Measurements from ENCODE around the gene UBL3.

UBL3 gene

GRCh38 chr13:29849731-29850212 is 645 bp downstream of the UBL3 start:
- Histone ChIP-seq H3K36me3 (ENCODE audit: control insufficient read depth, insufficient read depth, low read length) (no peaks in the 10 kb centered on the region), H3K4me3 (replicated peaks; ENCODE audit: low read depth, low read length) (peak overlapping the region; percentile 88), H3K27me3 (replicated peaks; ENCODE audit: control insufficient read depth, insufficient read depth, low read length) (no peaks in the 10 kb centered on the region)
- peak; percentile 76 for DNase-seq (ENCODE audit: extremely low read depth, insufficient read length)
- TF ChIP-seq CTCF (IDR thresholded peaks at IDR 0.05; ENCODE audit: insufficient read depth, low read length, poor library complexity, severe bottlenecking), result no peak

- Histone ChIP-seq H3K4me3 (replicated peaks; ENCODE audit: low read depth, low read length) (peak overlapping the region; percentile 88), H3K36me3 (ENCODE audit: control insufficient read depth, insufficient read depth, low read length) (no peaks in the 10 kb centered on the region), H3K27me3 (replicated peaks; ENCODE audit: control insufficient read depth, insufficient read depth, low read length) (no peaks in the 10 kb centered on the region)
- no peak for TF ChIP-seq CTCF (IDR thresholded peaks at IDR 0.05; ENCODE audit: insufficient read depth, low read length, poor library complexity, severe bottlenecking)
- peak; percentile 23 for DNase-seq (ENCODE audit: extremely low read depth, insufficient read length)
Observed at GRCh38 chr13:29849071-29849631, 1.3 kb downstream of the UBL3 start.

- peak overlapping the region; percentile 50 for H3K4me3 ChIP-seq (replicated peaks; ENCODE audit: low read depth, low read length)
- no peak for TF ChIP-seq CTCF (IDR thresholded peaks at IDR 0.05; ENCODE audit: insufficient read depth, low read length, poor library complexity, severe bottlenecking)
- no peaks in the 10 kb centered on the region for H3K36me3 ChIP-seq (ENCODE audit: control insufficient read depth, insufficient read depth, low read length)
- H3K27me3 ChIP-seq (replicated peaks; ENCODE audit: control insufficient read depth, insufficient read depth, low read length), result no peaks in the 10 kb centered on the region
- DNase-seq (ENCODE audit: extremely low read depth, insufficient read length), result no peak
Observed at GRCh38 chr13:29847501-29847983, 2.9 kb downstream of the UBL3 start.

GRCh38 chr13:29846475-29847256 is 3.8 kb downstream of the UBL3 start:
- H3K4me3 ChIP-seq (replicated peaks; ENCODE audit: low read depth, low read length), result no peak overlapping the region
- no peak for DNase-seq (ENCODE audit: extremely low read depth, insufficient read length)

GRCh38 chr13:29845440-29846056 is 4.9 kb downstream of the UBL3 start:
- DNase-seq (ENCODE audit: extremely low read depth, insufficient read length), result no peak
- peak; percentile 11 for TF ChIP-seq CTCF (IDR thresholded peaks at IDR 0.05; ENCODE audit: insufficient read depth, low read length, poor library complexity, severe bottlenecking)
- Histone ChIP-seq H3K36me3 (ENCODE audit: control insufficient read depth, insufficient read depth, low read length) (no peaks in the 10 kb centered on the region), H3K4me3 (replicated peaks; ENCODE audit: low read depth, low read length) (no peak overlapping the region), H3K27me3 (replicated peaks; ENCODE audit: control insufficient read depth, insufficient read depth, low read length) (no peaks in the 10 kb centered on the region)

More at GRCh38 chr13:29846475-29847256, 3.8 kb downstream of the UBL3 start:
- no peak for TF ChIP-seq CTCF (IDR thresholded peaks at IDR 0.05; ENCODE audit: insufficient read depth, low read length, poor library complexity, severe bottlenecking)
- no peaks in the 10 kb centered on the region for H3K36me3 ChIP-seq (ENCODE audit: control insufficient read depth, insufficient read depth, low read length)
- H3K27me3 ChIP-seq (replicated peaks; ENCODE audit: control insufficient read depth, insufficient read depth, low read length), result no peaks in the 10 kb centered on the region

Measured in GM06990 (cell line).